LNCAP (cell line): ENCODE measurements around the gene PSENEN.

Experiments used
- TF ChIP-seq, protein P1 (sequence below): fragments of 450-650 bp; IDR thresholded peaks from 2 replicates; pipeline ENCODE4 v1.5.1; 2017; ENCODE audit warnings: mild to moderate bottlenecking

Gene PSENEN, protein sequence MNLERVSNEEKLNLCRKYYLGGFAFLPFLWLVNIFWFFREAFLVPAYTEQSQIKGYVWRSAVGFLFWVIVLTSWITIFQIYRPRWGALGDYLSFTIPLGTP

GRCh38 chr19:35745328-35746086, at the start of gene PSENEN, which contains the start of gene U2AF1L4:
TSS of gene PSENEN (plus strand) at chr19:35745651. CDS start at chr19:35745931, 280 bp downstream.
TSS of gene U2AF1L4 (minus strand) at chr19:35745418. CDS start at chr19:35745391, 27 bp downstream.
- TF ChIP-seq, protein P1, sequence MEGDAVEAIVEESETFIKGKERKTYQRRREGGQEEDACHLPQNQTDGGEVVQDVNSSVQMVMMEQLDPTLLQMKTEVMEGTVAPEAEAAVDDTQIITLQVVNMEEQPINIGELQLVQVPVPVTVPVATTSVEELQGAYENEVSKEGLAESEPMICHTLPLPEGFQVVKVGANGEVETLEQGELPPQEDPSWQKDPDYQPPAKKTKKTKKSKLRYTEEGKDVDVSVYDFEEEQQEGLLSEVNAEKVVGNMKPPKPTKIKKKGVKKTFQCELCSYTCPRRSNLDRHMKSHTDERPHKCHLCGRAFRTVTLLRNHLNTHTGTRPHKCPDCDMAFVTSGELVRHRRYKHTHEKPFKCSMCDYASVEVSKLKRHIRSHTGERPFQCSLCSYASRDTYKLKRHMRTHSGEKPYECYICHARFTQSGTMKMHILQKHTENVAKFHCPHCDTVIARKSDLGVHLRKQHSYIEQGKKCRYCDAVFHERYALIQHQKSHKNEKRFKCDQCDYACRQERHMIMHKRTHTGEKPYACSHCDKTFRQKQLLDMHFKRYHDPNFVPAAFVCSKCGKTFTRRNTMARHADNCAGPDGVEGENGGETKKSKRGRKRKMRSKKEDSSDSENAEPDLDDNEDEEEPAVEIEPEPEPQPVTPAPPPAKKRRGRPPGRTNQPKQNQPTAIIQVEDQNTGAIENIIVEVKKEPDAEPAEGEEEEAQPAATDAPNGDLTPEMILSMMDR: no peak

GRCh38 chr19:35695895-35696422, 49.5 kb upstream of the PSENEN start:
- TF ChIP-seq, protein P1: no peak

- TF ChIP-seq, protein P1: no peak
Observed at GRCh38 chr19:35696835-35697234, 48.6 kb upstream of the PSENEN start.

DNA sequence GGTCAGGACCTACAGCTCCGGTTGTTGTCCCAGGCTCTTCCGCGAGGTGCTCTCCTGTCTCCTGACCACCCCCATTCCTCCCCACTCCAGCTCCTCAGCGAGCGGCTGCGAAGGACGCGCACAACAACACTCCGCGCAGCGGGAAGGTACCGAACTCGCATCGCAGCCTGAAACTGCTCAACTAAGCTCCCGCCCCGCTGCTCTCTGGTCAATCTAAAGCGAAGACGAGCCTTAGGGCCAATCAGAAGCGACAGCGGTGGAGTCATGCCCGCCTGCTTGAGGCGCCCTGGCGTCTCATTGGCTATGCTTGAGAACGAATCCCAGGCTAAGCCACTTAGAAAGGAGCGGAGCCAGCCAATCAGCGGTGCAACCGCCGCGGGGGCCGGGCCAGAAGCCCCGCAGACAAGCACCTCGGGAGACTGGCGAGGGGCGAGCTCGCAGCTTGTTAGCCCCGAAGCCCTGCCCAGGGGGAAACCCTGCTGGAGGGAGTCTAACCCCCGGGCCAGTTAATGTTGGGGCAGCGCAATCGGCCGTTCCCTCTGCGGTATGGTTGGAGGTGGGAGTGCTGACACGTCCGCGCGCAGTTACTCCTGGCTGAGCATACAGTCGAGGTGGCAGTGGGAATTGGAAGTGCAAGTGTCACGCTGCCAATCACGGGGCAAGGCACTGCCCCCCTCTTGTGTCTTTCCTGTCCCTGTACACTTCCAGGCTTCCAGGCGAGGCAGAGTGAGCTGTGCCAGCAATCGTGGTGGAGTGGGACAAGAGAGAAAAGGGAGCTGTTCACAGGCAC, 43.0 kb upstream of the PSENEN start:
- TF ChIP-seq, protein P1: no peak

- TF ChIP-seq, protein P1: no peak
Observed at GRCh38 chr19:35703343-35703742, 42.1 kb upstream of the PSENEN start.

- TF ChIP-seq, protein P1: no peak
Observed at GRCh38 chr19:35704218-35704617, 41.2 kb upstream of the PSENEN start, which contains the start of gene ZBTB32. TSS of gene ZBTB32 (plus strand) at chr19:35704558. CDS start at chr19:35714627, 10,069 bp downstream.

DNA sequence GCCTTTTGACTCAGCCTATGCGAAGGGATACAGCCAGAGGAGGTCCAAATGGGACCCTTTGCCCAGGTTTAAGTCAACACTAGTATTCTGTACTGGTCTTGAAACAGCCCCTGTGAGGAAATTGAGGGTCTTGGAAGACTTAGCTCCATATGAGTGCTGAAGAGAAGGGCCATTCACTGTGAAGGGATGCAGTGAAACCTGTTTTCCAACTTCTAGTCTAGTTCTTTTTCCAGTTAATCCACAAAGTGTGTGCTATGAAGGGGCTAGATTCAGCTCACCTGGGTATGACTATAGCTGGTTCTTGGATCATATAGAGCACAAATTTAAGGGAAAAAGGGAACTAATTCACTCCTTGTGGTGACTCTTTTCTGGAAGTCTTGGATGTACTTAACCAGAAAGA, 37.1 kb upstream of the PSENEN start:
- TF ChIP-seq, protein P1: no peak
